ENCODE results near the gene TFG.
"Not testable (repeated sequence)": the region's sequence is repeated elsewhere in the genome, so short reads cannot be mapped to it uniquely, and the experiment has no call there.

Gene TFG

GRCh38 chr3:100708989-100709841, at the start of gene TFG:
Gene TFG (plus strand): TSS chr3:100709494. CDS start chr3:100713686, 4,192 bp downstream.
- DNase-seq: peak; percentile 100

GRCh38 chr3:100661294-100661693, 48.0 kb upstream of the TFG start:
- not testable (repeated sequence) for DNase-seq

GRCh38 chr3:100662113-100662823, 47.0 kb upstream of the TFG start:
- DNase-seq: peak; percentile 41

GRCh38 chr3:100665230-100665629, 44.1 kb upstream of the TFG start:
- DNase-seq: no peak

- DNase-seq: peak; percentile 79
Measured at GRCh38 chr3:100666699-100667098, 42.6 kb upstream of the TFG start.

- DNase-seq: not testable (repeated sequence)
Measured at GRCh38 chr3:100667316-100667715, 42.0 kb upstream of the TFG start.

GRCh38 chr3:100670995-100671394, 38.3 kb upstream of the TFG start:
- DNase-seq: not testable (repeated sequence)

GRCh38 chr3:100681496-100681895, 27.8 kb upstream of the TFG start:
- DNase-seq: no peak

GRCh38 chr3:100682056-100682853, 27.0 kb upstream of the TFG start:
- no peak for DNase-seq

- no peak for DNase-seq
Measured at GRCh38 chr3:100682854-100683760, 26.2 kb upstream of the TFG start.

GRCh38 chr3:100693225-100693624, 16.1 kb upstream of the TFG start:
- no peak for DNase-seq

- no peak for DNase-seq
Measured at GRCh38 chr3:100695696-100696095, 13.6 kb upstream of the TFG start.

- no peak for DNase-seq
Measured at GRCh38 chr3:100696161-100696560, 13.1 kb upstream of the TFG start.

GRCh38 chr3:100697172-100697571, 12.1 kb upstream of the TFG start:
- no peak for DNase-seq

- no peak for DNase-seq
Measured at GRCh38 chr3:100697723-100698285, 11.5 kb upstream of the TFG start.

GRCh38 chr3:100698736-100699135, 10.6 kb upstream of the TFG start:
- DNase-seq: no peak

GRCh38 chr3:100700708-100701107, 8.6 kb upstream of the TFG start:
- no peak for DNase-seq

GRCh38 chr3:100702082-100702979, 7.0 kb upstream of the TFG start:
- no peak for DNase-seq

- no peak for DNase-seq
Measured at GRCh38 chr3:100702980-100703345, 6.3 kb upstream of the TFG start.

GRCh38 chr3:100703865-100704264, 5.4 kb upstream of the TFG start:
- no peak for DNase-seq

- peak; percentile 17 for DNase-seq
Measured at GRCh38 chr3:100706365-100706764, 2.9 kb upstream of the TFG start.
